SU-DHL-6 (cell line): ENCODE data around the gene THUMPD2.
A peak's percentile ranks its signal among the peaks of the same experiment; 100 is the strongest.

ENCODE experiments used
- CTCF ChIP-seq: fragments of 200-600 bp; sonication (generic); IDR thresholded peaks from one replicate; pipeline ENCODE4 v1.5.1; 2017; ENCODE audit warnings: antibody characterized with exemption, mild to moderate bottlenecking, low read length, moderate library complexity; ENCODE audit not compliant: insufficient read depth, poor library complexity, severe bottlenecking
- EZH2phosphoT487 ChIP-seq: fragments of 200-600 bp; sonication (generic), shearing (Covaris generic); conservative IDR thresholded peaks from 2 replicates; pipeline ENCODE4 v1.6.1; 2018; ENCODE audit warnings: mild to moderate bottlenecking, antibody characterized with exemption, low read length, moderate library complexity, mixed read lengths

GRCh38 chr2:39730685-39731302 lies 48.3 kb downstream of the THUMPD2 start:
- peak; percentile 76 for TF ChIP-seq CTCF
- no peak for TF ChIP-seq EZH2phosphoT487
